CD4-positive, alpha-beta T cell treated with Interferon gamma for 1 hour (primary cell): Measurements from ENCODE around the gene UBE2E2.

Experiments used
- DNase-seq: peaks from one replicate; pipeline ENCODE4 v3.0.0-alpha.2; 2020

UBE2E2 gene

DNA sequence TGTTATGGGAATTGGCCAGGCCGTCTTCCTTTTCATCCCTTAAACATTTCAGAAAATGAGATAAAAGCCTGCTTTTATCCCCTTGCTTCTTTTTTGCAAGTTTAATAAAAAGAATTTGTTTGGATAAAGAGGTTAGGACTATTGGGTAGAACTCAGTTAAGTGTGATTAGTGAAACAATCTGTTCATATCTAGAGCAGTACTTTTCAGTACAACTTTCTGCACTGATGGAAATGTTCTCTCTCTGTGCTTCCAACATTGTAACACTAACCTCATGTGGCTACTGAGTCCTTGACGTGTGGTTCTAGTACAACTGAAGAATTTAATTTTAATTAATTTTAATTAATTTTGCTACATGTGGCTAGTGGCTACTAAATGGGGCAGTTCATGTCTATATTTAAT, 246.9 kb downstream of the UBE2E2 start:
- DNase-seq, result no peak

DNA sequence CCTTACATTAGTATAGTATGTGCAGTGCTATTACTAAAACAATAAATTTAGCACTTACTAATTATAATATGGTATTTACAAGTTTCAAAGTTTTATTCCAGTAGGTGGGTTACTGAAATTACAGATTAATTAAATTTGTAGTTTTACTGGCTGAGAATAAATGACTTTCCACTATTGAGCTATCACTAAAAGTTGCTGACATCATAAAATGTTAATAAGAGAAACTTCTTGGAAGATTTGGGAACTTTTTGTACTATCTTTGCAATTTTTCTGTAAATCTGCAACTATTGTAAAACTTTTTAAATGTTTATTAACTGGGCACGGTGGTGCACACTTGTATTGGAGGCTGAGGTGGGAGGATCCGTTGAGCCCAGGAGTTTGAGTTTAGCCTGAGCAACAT, 247.7 kb downstream of the UBE2E2 start:
- no peak for DNase-seq

DNA sequence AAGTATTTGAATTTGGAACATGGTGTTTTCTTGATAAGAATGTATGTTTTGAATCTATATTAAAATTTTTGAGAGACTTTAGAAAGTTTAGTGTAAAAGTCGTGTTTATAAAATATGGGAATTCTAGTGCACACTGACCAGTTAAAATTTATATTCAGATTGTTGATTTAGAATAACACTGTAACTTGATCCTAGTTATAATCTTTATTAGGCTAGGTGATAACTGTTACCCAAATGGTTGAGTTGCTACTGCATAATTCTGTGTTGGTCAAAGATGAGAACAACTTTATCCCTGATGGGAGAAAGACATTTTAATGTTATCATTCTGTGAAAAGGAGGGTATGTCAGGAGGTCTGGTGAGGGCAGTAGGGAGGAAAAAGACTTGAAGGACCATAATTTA, 249.3 kb downstream of the UBE2E2 start:
- no peak for DNase-seq

DNA sequence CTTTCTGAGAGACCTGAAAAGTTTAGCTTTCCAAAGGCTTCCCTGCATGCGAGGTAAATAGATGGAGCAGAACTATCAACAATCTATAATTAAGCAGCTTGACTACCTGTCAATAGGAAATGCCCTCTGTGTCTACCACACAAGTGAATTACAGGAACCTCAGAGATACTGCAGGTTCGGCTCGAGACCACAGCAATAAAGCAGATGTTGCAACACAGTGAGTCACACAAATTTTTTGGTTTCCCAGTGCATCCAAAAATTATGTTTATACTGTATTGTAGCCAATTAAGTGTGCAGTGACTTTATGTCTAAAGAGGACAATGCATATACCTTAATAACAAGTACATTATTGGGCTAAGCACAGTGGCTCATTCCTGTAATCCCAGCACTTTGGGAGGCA, 252.0 kb downstream of the UBE2E2 start:
- peak; percentile 8 for DNase-seq

DNA sequence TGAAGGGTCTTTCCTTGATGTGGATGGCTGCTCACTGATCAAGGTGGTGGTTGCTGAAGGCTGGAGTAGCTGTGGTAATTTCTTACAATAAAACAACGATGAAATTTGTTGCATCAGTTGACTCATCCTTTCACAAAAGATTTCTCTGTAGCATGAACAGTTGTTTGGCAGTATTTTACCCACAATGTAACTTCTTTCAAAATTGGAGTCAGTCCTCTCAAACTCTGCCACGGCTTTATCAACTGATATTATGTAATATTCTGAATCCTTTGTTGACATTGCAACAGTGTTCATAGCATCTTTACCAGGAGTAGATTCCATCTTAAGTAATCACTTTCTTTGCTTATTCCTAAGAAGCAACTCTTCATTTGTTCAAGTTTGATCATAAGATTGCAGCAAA, 252.6 kb downstream of the UBE2E2 start:
- no peak for DNase-seq

DNA sequence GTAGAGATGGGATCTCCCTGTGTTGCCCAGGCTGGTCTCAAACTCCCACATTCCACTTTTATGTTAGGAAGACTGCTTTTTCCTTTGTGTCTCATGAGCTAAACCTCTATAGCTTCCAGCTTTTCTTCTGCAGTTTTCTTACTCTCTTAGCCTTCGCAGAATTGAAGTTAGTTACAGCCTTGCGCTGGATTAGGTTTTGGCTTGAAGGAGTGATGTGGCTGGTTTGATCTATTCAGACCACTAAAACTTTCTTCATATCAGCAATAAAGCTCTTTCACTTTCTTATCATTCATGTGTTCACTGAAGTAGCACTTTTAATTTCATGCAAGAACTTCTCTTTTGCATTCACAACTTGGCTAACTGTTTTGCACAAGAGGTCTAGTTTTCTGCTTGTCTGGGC, 254.6 kb downstream of the UBE2E2 start:
- DNase-seq, result no peak

DNA sequence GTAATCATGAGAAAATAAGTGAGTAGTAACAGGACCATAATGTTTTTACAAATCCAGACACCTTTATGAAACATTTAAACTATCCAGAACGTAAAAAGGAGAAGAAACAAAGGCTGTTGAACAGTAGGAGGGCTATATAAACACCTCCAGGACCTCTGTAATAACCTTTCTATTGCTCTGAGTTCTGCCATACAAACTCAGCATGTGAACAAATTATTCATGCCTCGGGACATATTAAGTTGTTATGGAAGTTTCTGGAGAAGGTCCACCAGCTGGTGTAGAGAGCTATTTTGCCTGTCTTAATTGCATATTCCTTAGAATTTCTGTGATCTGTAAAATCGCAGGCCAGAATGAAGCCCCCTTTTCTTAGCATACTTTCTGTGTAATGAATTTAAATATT, 256.3 kb downstream of the UBE2E2 start:
- DNase-seq, result no peak

DNA sequence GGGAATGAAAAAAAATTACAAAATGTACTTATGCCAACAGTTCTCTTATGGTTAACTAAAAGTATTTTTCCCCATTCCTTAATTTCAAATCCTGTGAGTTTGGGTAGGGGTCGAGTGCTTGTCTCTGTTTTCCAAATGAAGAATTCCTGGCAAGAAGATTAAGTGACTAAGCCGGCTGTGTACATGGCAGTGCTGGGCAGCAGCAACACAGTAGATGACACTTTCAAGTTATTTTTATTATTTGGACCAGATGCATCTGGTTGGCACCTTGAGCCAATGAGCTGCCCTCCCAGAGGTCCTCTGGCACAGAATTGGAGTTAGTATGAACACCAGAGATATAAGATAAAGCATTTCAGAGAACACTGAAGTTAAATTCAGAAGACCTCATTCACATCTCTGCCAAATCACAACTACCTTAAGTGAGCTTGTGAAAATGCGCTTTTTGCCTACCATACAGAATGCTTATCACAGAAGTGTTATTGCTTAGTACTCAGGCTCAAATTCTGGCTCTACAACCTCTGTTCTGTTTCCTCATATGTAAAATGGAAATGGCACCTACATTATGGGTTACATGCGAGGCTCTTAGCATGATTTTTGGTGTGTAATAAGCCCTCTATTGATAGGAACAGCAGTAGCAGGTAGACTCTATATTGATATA, 256.9 kb downstream of the UBE2E2 start:
- DNase-seq, result no peak

DNA sequence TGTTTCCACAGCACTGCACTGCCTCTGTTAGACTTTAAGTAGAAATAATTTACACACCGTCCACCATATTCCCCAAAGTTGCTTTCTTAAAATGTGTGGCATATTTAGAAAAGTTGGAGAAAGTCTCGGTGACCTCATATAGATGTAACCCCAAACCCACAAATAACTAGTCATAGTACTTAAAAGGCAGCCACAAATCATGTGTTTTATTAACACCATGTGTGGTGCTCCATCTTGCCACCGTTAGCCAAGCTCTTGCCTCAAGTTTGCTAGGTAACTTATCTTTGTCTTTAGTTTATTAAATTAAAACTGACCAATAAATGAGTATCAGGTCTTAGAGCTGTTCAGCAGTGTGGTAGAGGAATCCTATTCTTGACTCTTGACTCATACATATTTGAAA, 257.9 kb downstream of the UBE2E2 start:
- no peak for DNase-seq

DNA sequence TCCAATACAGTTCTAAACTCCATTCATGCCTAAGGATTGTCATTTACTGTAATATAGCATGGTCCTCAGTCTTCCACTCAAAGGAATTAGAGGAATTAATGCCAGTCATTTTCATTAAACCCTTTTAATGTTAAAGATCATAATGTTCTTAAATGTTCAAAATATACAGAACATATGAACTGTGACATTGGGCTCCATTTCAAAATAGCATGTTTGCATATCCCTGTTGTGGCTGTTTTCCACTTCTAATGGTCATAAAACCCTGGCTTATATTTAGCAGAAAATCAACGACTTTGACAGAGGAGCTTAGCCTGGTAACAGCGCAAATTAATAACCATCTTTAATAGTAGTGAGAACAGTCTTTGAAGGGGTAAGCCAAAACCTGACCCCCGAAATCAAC, 260.7 kb downstream of the UBE2E2 start:
- no peak for DNase-seq

DNA sequence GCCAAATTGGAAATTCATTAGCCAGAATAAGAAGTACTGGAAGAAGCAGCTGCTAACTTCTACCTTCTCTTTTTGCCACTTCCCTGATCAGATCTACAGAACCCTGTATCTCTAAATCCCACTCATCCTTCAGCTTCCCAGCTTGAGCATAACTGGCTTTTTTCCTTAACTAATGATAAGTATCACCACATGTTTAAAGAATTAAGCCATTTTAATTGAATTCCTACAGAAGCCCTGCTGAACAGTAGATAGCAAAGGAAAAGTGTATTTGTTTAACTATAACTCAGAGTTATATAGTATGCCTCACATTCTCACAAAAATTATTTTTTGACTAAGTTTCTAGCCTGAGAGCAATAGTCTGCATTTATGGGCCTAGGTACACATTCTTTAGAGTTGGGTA, 262.4 kb downstream of the UBE2E2 start:
- no peak for DNase-seq

DNA sequence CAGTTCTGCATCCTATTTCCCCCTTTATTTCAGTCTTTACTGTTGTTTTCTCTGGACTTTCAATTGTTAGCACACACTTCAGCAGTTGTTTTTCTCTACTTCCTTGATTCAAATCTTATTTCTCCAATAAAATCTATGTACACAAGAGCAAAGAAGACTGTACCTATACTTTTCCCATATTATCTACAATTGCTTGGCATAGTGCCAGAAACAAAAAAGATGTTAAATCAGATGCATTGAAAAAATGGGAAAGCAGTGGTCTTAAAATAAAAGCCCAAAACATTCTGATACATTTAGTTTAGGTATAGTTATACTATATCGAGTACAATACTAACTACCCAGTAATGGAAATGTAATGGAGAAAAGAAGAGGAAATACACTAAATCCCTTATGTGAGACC, 265.1 kb downstream of the UBE2E2 start:
- DNase-seq, result no peak

DNA sequence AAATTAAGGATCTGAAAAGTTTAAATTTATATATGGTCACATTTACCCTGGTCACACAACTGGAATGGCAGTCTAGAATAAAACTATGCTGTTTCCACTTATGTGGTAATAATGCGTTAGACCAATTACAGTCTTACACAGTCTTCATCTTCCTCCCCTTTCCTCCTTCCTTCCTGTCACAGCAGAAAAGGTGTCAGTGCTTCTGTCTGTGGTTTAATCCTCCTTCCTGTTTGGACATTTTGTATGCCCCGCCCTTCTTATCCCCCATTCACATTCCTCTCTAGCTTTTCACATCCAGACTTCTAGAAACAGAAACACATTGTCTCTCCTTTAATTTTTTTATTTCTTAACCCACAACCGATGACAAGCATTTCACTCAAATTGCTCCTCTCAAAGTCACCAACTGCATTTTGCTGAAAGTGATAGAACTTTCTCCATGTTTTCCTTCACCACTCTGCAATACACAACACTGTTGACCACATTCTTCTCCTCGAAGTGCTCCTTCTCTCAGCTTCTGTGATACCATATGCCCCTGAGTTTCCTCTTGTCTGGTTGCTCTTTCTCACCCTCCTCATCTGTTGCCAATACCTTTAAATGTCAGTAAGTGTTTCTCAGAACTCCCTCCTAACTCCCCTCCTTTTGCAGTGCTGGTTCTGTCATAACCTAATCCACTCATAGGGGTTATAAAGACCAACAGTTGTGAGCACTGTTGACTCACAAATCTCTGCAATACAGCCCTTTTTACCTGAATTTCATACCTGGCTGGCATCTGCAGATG, 271.6 kb downstream of the UBE2E2 start:
- DNase-seq, result no peak

DNA sequence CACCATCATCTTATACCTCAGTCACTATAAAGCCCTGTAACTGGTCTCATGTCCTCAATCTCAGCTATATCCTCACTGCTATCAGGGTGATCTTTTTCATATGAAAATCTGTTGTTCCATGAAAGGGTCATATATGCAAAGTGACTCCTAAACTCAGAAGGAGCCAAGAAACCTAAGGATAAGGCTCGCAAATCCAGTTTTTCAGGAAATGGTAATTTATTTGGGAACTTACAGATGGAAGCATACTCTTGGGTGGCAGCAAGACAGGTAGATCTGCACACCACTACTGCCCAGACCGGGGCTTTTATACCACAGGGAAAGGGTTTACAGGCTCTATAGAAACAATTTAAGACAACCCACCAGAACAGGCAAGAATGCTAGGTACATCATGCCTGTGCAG, 272.3 kb downstream of the UBE2E2 start:
- no peak for DNase-seq

DNA sequence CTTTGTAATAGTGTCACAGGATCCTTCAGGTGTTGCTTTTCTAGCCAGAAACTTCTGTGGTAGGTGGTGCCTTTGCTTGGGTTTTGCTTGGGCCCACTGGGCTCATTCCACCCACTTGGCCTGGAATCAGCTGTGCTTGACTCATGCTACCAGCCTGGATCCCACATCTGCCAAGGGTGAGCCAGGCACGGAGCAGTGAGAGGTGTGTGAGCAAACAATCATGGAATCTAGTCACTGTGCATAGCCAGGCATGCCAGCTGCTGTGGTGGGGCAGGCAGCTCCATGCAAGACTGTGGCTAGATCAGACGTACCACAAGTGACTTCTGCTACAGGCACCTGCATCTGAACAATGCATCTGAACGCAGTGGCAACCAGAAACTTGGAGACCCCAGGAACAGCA, 275.9 kb downstream of the UBE2E2 start:
- no peak for DNase-seq

DNA sequence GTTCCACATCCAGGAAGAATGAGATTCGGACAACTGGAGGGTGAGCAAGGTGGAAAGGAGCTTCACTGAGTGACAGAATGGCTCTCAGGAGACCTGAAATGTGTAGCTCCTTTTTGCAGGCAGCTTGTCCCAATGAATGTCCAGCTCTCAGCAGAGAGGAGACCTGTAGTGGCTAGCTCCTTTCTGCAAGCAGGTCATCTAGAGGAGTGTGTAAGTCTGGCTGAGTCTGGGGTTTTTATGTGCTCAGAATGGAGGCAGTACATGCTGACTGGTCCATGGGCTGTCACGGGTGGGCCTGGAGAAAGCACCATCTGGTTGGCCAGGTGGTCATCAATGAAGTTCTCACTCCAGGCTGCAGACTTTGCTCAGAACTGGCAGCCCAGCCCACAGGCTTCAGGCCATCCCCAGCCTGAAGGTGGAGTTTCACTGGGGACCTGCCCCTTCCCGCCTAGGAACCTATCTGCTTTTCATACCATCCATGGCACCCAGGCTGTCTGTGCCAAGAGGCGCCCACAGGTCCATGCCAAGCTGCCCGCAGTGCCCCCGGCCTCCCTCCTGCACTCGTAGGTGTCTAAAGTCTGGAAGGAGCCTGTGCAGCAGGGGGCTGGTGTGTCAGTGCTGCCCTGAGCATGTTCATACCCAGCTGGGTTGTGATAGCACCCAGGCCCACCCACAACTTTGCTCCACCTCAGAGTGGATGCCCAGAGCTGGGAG, 276.6 kb downstream of the UBE2E2 start:
- DNase-seq, result no peak

DNA sequence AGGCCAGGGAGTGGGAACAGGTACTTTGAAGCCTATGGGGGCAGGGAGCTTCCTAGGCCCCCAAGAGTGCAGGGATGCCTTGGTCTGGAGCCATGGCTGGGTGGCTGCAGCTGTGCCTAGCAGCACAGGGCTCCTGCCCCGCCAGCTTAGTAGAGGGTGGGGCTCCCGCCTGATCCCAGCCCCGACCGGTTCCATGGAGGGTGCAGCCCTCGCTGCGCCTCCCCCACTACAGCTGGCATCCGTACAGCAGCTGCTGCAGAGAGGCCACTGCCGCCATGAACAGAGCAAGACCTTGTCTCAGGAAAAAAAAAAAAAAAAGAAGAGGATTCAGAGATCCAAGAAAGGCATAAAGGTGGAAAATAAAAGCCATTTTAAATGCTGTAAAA, 277.2 kb downstream of the UBE2E2 start:
- DNase-seq, result no peak

DNA sequence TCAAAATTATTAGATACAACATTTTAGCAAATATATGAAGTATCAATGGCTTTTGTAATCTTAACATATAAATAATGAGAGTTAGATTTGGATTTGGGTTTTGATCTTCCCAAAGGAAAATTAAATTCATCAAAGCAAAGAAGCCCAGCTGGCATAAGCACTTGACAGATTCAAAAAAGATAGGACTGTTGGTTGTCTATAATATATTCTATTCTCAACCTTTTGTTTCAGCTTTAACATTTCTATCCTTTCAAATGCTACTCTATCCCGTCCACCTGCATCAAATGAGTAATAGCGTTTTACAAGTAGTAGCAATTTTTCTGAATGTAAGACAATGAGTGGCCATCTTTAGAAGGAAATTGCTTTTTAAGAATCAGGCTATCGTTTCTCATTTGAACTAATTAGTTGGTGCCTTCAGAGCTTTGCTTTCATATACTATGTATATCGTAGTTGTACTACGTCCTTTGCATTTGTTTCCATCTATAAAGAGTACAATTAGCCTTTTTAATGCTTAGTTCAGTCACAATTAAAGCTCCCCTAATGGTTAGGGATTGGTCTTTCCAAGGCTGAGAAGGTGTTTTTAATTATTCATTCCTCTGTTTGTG, 278.0 kb downstream of the UBE2E2 start:
- DNase-seq, result no peak

DNA sequence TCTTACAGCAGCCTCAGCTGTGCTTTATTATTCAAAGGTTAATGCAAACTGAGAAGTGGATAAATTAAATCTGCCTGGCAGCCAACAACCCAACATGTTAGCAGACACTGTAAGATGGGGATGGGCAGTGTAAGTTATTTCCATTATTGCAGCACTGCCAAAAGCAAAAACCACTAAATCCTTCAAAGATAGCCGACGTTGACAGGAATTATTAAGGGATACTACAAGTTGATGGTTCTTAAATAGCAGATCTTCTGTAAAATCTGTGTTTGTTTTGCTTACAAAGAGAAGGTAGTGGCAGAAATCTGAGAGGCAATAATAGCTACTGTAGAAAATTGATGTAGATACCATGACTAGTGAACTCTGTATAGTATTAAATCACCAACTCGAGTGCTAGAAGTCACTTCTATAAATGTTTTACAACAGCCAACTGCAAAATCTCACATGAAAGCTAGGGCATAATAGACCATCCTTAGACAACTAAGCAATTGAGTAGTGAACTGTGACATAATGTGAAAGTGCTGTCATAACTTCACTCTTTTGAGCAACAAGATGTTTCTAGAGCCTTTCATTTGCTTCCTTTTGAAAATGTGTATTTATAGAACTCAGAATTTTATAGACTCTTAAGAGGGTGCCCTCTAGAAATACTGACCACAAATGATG, 278.6 kb downstream of the UBE2E2 start:
- no peak for DNase-seq

DNA sequence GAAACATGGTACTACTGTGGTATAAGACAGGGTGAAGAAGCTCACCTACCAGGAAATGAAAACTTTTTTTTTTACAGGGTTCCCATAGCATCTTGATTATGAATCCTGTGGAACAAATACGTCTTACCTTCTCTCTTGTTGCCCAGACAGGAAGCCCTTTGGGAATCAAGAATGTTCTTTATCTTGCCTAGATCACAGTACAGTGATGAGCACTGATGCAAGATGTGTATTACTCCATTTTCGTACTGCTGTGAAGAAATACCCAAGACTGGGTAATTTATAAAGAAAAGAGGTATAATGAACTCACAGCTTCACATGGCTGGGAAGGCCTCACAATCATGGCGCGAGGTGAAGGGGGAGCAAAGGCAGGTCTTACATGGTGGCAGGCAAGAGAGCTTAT, 281.3 kb downstream of the UBE2E2 start:
- DNase-seq, result no peak

DNA sequence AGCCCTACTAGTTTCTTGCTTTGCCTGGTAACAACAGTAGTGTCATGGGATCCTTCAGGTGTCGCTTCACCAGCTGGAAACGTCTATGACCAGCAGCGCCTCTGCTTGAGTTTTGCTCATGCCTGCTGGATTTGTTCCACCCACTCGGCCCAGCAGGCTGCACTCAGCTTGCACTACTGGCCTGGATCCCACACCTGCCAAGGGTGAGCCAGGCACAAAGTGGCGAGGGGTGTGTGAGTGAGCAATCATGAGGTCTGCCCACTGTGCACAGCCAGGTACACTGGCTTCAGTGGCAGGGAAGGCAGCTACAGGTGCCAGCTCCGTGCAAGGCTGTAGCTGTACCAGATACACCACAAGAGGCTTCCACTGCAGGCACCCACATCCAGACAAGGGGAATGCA, 282.8 kb downstream of the UBE2E2 start:
- DNase-seq, result no peak

DNA sequence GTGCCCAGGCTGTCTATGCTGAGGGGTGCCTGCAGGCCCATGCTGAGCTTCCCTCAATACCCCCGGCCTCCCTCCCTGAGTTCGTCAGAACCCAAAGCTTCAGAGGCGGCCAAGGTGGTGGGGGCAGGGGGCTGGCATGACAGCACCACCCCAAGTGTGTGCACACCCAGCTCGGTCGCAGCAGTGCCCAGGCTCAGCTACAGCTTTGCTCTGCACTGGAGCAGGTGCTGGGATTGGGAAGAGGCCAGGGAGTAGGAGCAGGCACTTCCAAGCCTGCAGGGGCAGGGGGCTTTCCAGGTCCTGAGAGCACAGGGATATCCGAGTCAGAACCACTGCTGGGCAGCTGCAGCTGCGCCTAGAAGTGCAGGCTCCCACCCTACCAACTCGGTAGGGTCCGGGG, 283.9 kb downstream of the UBE2E2 start:
- DNase-seq, result no peak

DNA sequence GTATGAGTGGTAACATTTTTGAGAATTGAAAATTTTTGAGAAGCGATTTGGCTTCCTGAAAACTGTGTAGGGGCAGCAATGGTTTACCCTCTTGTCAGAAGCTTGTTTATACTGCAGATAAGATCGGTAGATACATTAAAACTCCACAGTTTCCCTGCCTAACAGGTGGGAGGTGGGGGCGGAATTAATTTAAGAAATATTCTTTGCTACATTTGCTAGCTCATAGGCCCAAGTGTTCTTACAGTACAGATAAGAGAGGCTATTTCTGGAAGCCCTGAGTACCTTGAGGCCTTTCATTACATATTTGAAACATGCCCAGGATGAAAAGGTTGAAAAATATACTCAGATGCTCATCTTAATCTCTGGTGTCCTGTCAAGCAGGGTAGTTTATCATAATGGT, 285.5 kb downstream of the UBE2E2 start:
- no peak for DNase-seq
